ENCODE data around the gene PPP2R3A. TPM values are rescaled to one million over a fixed set of nuclear protein-coding genes. Genes with fewer than 3 reads are reported as not detected.

Gene PPP2R3A
- total RNA-seq, 6 donors from 2014 or later: 5.5 to 35.6 (median 11.0) TPM

GRCh38 chr3:136044980-136045745, 79.6 kb downstream of the PPP2R3A start:
- 94 to 97% methylated on average over 6 to 7 of the region's 7 CpGs for WGBS, 2 donors

GRCh38 chr3:136048068-136048467, 82.5 kb downstream of the PPP2R3A start:
- H3K27me3 ChIP-seq: no peaks in the 10 kb centered on the region
- peaks cover 0 to 12% (median 2%) of the 10 kb centered on the region in 4 donors for H3K36me3 ChIP-seq
- H3K4me1 ChIP-seq: no peaks in the 10 kb centered on the region
- TF ChIP-seq CTCF (IDR thresholded peaks at IDR 0.05) (no peak), POLR2A (IDR thresholded peaks at IDR 0.05) (no peak), POLR2AphosphoS5 (IDR thresholded peaks at IDR 0.05) (no peak)
- no peak overlapping the region for H3K27ac ChIP-seq
- no peak overlapping the region for H3K4me3 ChIP-seq
- DNase-seq (peak in 1 of 2 donors; percentile 15), ATAC-seq (ENCODE audit: low FRiP score in 2 of 2) (no peak)
- 93 to 95% methylated on average over 7 of the region's 7 CpGs for WGBS, 2 donors
- no peaks in the 10 kb centered on the region for H3K9me3 ChIP-seq

More at GRCh38 chr3:136044980-136045745, 79.6 kb downstream of the PPP2R3A start:
- TF ChIP-seq POLR2A (IDR thresholded peaks at IDR 0.05): no peak
- no peaks in the 10 kb centered on the region for H3K4me1 ChIP-seq
- H3K27me3 ChIP-seq: no peaks in the 10 kb centered on the region
- ATAC-seq (ENCODE audit: low FRiP score in 2 of 2): peak in 1 of 2 donors; percentile 50
- no peaks in the 10 kb centered on the region for H3K9me3 ChIP-seq
- H3K4me3 ChIP-seq: no peak overlapping the region
- no peak overlapping the region for H3K27ac ChIP-seq
- peaks cover 0 to 21% (median 0%) of the 10 kb centered on the region in 4 donors for H3K36me3 ChIP-seq
- peak in 1 of 2 donors; percentile 20 for DNase-seq

GRCh38 chr3:136050250-136050649, 84.7 kb downstream of the PPP2R3A start:
- TF ChIP-seq POLR2A (IDR thresholded peaks at IDR 0.05) (no peak), CTCF (IDR thresholded peaks at IDR 0.05) (no peak), EP300 (IDR thresholded peaks at IDR 0.05) (no peak), POLR2AphosphoS5 (IDR thresholded peaks at IDR 0.05) (no peak)
- DNase-seq (no peak), ATAC-seq (ENCODE audit: low FRiP score in 2 of 2) (no peak)
- Histone ChIP-seq H3K4me3 (no peak overlapping the region), H3K27ac (no peak overlapping the region), H3K4me1 (no peaks in the 10 kb centered on the region), H3K36me3 (peaks cover 0 to 9% (median 2%) of the 10 kb centered on the region in 4 donors), H3K27me3 (no peaks in the 10 kb centered on the region), H3K9me3 (no peaks in the 10 kb centered on the region)
- 63 to 78% methylated on average over 6 of the region's 6 CpGs for WGBS, 2 donors

GRCh38 chr3:136055491-136055890, 90.0 kb downstream of the PPP2R3A start:
- Histone ChIP-seq H3K27ac (no peak overlapping the region), H3K36me3 (peaks cover 0 to 9% (median 2%) of the 10 kb centered on the region in 4 donors)
- TF ChIP-seq POLR2A (IDR thresholded peaks at IDR 0.05) (no peak), EP300 (IDR thresholded peaks at IDR 0.05) (no peak), POLR2AphosphoS5 (IDR thresholded peaks at IDR 0.05) (no peak), CTCF (IDR thresholded peaks at IDR 0.05) (no peak)

GRCh38 chr3:136067211-136067610, 101.7 kb downstream of the PPP2R3A start:
- DNase-seq (no peak), ATAC-seq (ENCODE audit: low FRiP score in 2 of 2) (no peak)
- Histone ChIP-seq H3K36me3 (no peaks in the 10 kb centered on the region), H3K27ac (no peak overlapping the region), H3K27me3 (no peaks in the 10 kb centered on the region), H3K9me3 (no peaks in the 10 kb centered on the region), H3K4me1 (peaks cover 0 to 6% (median 2%) of the 10 kb centered on the region in 4 donors), H3K4me3 (no peak overlapping the region)
- no peak for TF ChIP-seq EP300 (IDR thresholded peaks at IDR 0.05)
- no peak for TF ChIP-seq CTCF (IDR thresholded peaks at IDR 0.05)
- no peak for TF ChIP-seq POLR2A (IDR thresholded peaks at IDR 0.05)
- no peak for TF ChIP-seq POLR2AphosphoS5 (IDR thresholded peaks at IDR 0.05)
- 84% methylated on average over 2 of the region's 2 CpGs for WGBS, 2 donors

More at GRCh38 chr3:136055491-136055890, 90.0 kb downstream of the PPP2R3A start:
- ATAC-seq (ENCODE audit: low FRiP score in 2 of 2) (no peak), DNase-seq (no peak)
- no peaks in the 10 kb centered on the region for H3K9me3 ChIP-seq
- no peaks in the 10 kb centered on the region for H3K4me1 ChIP-seq
- H3K4me3 ChIP-seq: no peak overlapping the region
- WGBS, 2 donors: 89 to 94% methylated on average over 4 of the region's 4 CpGs
- H3K27me3 ChIP-seq: no peaks in the 10 kb centered on the region
